Measurements from ENCODE around the gene HNMT. TPM values are rescaled to one million over a fixed set of nuclear protein-coding genes. Genes with fewer than 3 reads are reported as not detected.

The HNMT gene
- total and polyA plus RNA-seq, 2 of the 13 experiments (the other 11 are each of a cell fraction or from before 2014, with no cell fraction given): 279 to 309 TPM

DNA sequence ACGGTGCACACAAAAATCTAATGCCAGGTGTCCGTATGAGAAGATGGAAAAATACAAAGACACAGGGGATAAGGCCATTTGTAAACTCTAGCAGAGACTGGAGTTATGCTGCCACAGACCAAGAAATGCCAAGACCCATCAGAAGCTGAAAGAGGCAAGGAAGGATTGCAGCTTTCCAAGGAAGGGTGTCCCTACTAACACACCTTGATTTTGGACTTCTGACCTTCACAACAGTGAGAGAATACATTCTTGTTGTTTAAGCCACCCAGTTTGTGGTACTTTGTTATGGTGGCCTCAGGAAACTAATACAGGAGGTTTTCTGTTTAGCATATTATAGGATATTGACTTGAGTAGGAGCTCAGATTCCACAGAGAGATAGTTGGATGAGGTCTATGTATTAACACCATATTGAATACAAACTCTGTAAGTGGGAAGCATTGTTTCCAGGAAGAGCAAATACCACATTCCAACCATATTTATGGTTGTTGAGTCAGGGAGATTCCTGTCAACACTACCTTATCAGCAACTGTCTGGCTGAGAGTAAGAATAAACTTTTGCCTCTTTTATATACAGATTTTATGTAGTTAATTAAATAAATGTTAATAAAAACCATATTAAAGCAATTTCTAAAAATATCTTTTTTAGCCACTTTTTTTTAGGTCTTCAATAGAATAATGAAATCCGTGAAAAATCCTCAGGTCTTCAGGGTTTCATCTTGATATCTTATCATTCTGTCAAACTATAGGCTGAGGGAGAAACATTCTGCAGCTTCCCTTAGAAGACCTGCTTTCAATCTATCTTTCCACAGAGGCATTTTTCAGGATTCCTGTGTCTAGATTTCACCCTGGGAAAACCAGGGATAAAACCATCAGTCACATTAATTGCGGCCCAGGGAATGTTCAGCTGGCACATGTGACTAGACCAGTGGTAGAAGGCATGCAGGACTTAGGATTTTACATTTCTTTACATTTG, 35.4 kb upstream of the HNMT start (continued):
- TF ChIP-seq, protein P1, sequence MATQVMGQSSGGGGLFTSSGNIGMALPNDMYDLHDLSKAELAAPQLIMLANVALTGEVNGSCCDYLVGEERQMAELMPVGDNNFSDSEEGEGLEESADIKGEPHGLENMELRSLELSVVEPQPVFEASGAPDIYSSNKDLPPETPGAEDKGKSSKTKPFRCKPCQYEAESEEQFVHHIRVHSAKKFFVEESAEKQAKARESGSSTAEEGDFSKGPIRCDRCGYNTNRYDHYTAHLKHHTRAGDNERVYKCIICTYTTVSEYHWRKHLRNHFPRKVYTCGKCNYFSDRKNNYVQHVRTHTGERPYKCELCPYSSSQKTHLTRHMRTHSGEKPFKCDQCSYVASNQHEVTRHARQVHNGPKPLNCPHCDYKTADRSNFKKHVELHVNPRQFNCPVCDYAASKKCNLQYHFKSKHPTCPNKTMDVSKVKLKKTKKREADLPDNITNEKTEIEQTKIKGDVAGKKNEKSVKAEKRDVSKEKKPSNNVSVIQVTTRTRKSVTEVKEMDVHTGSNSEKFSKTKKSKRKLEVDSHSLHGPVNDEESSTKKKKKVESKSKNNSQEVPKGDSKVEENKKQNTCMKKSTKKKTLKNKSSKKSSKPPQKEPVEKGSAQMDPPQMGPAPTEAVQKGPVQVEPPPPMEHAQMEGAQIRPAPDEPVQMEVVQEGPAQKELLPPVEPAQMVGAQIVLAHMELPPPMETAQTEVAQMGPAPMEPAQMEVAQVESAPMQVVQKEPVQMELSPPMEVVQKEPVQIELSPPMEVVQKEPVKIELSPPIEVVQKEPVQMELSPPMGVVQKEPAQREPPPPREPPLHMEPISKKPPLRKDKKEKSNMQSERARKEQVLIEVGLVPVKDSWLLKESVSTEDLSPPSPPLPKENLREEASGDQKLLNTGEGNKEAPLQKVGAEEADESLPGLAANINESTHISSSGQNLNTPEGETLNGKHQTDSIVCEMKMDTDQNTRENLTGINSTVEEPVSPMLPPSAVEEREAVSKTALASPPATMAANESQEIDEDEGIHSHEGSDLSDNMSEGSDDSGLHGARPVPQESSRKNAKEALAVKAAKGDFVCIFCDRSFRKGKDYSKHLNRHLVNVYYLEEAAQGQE (IDR thresholded peaks at IDR 0.05; ENCODE audit: borderline replicate concordance in 1 of 2, low read depth in 1 of 2, low read length in 2 of 2): peak in 1 of 2 experiments; percentile 69; a peak in 1 of 4 replicates
- TF ChIP-seq SPEN (CRISPR knock-in tag; IDR thresholded peaks at IDR 0.05; ENCODE audit: low read depth) (peak; percentile 43; the same call in 1 of the 2 replicates), BORCS8-MEF2B (CRISPR knock-in tag; IDR thresholded peaks at IDR 0.05) (no peak), RCOR2 (CRISPR knock-in tag; IDR thresholded peaks at IDR 0.05) (peak; percentile 92), NR1H2 (CRISPR knock-in tag; IDR thresholded peaks at IDR 0.05; ENCODE audit: borderline replicate concordance, low read depth) (no peak), SAFB2 (CRISPR knock-in tag; IDR thresholded peaks at IDR 0.05; ENCODE audit: borderline replicate concordance, low read depth) (no peak; the same call in 1 of the 2 replicates), PHF8 (CRISPR knock-in tag; IDR thresholded peaks at IDR 0.05) (no peak), ARID2 (CRISPR knock-in tag; IDR thresholded peaks at IDR 0.05; ENCODE audit: borderline replicate concordance) (no peak)
- TF ChIP-seq, protein P2, sequence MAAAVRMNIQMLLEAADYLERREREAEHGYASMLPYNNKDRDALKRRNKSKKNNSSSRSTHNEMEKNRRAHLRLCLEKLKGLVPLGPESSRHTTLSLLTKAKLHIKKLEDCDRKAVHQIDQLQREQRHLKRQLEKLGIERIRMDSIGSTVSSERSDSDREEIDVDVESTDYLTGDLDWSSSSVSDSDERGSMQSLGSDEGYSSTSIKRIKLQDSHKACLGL (CRISPR knock-in tag; IDR thresholded peaks at IDR 0.05): no peak
- TF ChIP-seq, protein P3, sequence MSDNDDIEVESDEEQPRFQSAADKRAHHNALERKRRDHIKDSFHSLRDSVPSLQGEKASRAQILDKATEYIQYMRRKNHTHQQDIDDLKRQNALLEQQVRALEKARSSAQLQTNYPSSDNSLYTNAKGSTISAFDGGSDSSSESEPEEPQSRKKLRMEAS (IDR thresholded peaks at IDR 0.05): no peak; the same call in 1 of the 2 replicates
- TF ChIP-seq, protein P4, sequence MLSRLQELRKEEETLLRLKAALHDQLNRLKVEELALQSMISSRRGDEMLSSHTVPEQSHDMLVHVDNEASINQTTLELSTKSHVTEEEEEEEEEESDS (CRISPR knock-in tag; IDR thresholded peaks at IDR 0.05; ENCODE audit: borderline replicate concordance): no peak
- TF ChIP-seq, protein P5, sequence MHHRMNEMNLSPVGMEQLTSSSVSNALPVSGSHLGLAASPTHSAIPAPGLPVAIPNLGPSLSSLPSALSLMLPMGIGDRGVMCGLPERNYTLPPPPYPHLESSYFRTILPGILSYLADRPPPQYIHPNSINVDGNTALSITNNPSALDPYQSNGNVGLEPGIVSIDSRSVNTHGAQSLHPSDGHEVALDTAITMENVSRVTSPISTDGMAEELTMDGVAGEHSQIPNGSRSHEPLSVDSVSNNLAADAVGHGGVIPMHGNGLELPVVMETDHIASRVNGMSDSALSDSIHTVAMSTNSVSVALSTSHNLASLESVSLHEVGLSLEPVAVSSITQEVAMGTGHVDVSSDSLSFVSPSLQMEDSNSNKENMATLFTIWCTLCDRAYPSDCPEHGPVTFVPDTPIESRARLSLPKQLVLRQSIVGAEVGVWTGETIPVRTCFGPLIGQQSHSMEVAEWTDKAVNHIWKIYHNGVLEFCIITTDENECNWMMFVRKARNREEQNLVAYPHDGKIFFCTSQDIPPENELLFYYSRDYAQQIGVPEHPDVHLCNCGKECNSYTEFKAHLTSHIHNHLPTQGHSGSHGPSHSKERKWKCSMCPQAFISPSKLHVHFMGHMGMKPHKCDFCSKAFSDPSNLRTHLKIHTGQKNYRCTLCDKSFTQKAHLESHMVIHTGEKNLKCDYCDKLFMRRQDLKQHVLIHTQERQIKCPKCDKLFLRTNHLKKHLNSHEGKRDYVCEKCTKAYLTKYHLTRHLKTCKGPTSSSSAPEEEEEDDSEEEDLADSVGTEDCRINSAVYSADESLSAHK (CRISPR knock-in tag; IDR thresholded peaks at IDR 0.05; ENCODE audit: borderline replicate concordance): no peak
- TF ChIP-seq, protein P6, sequence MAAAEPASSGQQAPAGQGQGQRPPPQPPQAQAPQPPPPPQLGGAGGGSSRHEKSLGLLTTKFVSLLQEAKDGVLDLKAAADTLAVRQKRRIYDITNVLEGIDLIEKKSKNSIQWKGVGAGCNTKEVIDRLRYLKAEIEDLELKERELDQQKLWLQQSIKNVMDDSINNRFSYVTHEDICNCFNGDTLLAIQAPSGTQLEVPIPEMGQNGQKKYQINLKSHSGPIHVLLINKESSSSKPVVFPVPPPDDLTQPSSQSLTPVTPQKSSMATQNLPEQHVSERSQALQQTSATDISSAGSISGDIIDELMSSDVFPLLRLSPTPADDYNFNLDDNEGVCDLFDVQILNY (CRISPR knock-in tag; conservative IDR thresholded peaks at IDR 0.05): no peak
- TF ChIP-seq, protein P7, sequence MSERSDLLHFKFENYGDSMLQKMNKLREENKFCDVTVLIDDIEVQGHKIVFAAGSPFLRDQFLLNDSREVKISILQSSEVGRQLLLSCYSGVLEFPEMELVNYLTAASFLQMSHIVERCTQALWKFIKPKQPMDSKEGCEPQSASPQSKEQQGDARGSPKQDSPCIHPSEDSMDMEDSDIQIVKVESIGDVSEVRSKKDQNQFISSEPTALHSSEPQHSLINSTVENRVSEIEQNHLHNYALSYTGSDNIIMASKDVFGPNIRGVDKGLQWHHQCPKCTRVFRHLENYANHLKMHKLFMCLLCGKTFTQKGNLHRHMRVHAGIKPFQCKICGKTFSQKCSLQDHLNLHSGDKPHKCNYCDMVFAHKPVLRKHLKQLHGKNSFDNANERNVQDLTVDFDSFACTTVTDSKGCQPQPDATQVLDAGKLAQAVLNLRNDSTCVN (CRISPR knock-in tag; IDR thresholded peaks at IDR 0.05; ENCODE audit: borderline replicate concordance): no peak
- TF ChIP-seq, protein P8, sequence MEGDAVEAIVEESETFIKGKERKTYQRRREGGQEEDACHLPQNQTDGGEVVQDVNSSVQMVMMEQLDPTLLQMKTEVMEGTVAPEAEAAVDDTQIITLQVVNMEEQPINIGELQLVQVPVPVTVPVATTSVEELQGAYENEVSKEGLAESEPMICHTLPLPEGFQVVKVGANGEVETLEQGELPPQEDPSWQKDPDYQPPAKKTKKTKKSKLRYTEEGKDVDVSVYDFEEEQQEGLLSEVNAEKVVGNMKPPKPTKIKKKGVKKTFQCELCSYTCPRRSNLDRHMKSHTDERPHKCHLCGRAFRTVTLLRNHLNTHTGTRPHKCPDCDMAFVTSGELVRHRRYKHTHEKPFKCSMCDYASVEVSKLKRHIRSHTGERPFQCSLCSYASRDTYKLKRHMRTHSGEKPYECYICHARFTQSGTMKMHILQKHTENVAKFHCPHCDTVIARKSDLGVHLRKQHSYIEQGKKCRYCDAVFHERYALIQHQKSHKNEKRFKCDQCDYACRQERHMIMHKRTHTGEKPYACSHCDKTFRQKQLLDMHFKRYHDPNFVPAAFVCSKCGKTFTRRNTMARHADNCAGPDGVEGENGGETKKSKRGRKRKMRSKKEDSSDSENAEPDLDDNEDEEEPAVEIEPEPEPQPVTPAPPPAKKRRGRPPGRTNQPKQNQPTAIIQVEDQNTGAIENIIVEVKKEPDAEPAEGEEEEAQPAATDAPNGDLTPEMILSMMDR (CRISPR knock-in tag; IDR thresholded peaks at IDR 0.05): no peak

All from HepG2 (cell line).